Measurements from ENCODE around the gene NT5DC4.

The NT5DC4 gene

DNA sequence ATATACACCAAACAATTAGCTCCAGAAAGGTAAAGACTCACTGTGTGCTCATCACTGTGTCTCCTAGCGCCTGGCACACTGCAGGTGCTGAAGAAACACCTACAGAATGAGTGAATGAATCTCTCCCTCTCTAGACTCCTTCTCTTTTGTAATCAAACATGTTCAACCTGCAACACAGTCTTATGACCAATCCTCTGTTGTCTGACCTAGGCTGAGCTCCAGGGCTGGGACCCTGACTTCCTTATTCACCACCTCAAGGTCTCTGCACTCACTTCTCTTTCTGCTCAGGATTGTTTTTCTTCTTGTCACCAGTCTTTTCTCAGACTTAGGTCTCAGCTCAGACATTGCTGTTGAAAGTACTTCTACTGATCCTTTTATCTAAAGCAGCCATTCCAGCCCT lies 33.7 kb downstream of the NT5DC4 start:
- Mint-ChIP-seq H3K27ac (ENCODE audit: low read depth) (peak overlapping the region; percentile 70), H3K9me3 (no peaks in the 10 kb centered on the region), H3K4me1 (peaks cover 22% of the 10 kb centered on the region), H3K27me3 (no peaks in the 10 kb centered on the region), H3K4me3 (no peak overlapping the region), H3K36me3 (ENCODE audit: insufficient read depth) (no peaks in the 10 kb centered on the region)
- no peak for ATAC-seq (replicated peaks; ENCODE audit: extremely low read depth, poor library complexity, severe bottlenecking)
- no peak for DNase-seq (ENCODE audit: low spot score in 2 of 2)

DNA sequence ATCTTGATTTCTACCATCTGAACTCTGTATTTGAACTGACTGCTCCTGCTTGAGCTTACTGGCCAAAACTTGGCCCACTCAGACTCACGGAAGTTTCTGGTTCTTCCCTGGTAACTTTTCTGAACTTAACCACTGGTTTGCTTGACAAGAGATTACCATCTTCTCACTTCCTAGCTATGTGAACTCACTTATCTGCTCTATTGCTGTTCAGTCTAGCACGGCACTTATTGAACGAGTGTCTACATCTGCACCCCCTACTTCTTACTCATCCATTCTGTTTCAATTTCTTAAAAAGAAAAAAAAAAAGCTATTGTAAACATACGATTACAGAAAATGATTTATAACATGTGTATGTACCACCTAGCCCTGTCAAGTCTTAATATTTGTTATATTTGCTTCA lies 34.6 kb downstream of the NT5DC4 start:
- peak; percentile 64 for ATAC-seq (replicated peaks; ENCODE audit: extremely low read depth, poor library complexity, severe bottlenecking)
- Mint-ChIP-seq H3K4me3 (no peak overlapping the region), H3K4me1 (peaks cover 13% of the 10 kb centered on the region)

DNA sequence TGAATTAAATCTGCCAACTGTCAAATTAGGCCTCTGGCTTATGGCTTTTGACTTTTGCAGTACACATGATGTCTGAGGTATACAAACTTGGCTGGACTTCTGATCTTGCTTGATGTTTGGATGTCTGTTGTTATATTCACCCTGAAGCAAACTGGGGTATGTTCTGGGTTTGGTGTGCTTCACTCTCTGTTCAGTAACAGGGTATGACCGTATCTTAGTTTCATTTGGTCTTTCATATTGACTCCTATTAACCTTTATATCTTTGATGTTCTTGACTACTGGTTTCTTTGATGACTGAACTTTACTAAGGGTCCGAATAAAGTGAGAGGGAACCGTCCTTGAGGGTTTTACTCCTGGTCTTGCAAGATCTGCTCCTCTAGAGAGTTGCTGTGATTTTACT lies 35.4 kb downstream of the NT5DC4 start:
- Mint-ChIP-seq H3K4me1 (peaks cover 10% of the 10 kb centered on the region), H3K4me3 (peak overlapping the region; percentile 4), H3K36me3 (ENCODE audit: insufficient read depth) (no peaks in the 10 kb centered on the region), H3K9me3 (no peaks in the 10 kb centered on the region), H3K27ac (ENCODE audit: low read depth) (no peak overlapping the region), H3K27me3 (no peaks in the 10 kb centered on the region)
- no peak for DNase-seq (ENCODE audit: low spot score in 2 of 2)
- ATAC-seq (replicated peaks; ENCODE audit: extremely low read depth, poor library complexity, severe bottlenecking), result no peak

More for the DNA sequence above, 34.6 kb downstream of the NT5DC4 start:
- H3K27me3 Mint-ChIP-seq, result no peaks in the 10 kb centered on the region
- DNase-seq (ENCODE audit: low spot score in 2 of 2), result no peak
- peak overlapping the region; percentile 70 for H3K27ac Mint-ChIP-seq (ENCODE audit: low read depth)
- no peaks in the 10 kb centered on the region for H3K9me3 Mint-ChIP-seq
- H3K36me3 Mint-ChIP-seq (ENCODE audit: insufficient read depth), result no peaks in the 10 kb centered on the region

- no peak overlapping the region for H3K4me3 Mint-ChIP-seq
- H3K9me3 Mint-ChIP-seq, result no peaks in the 10 kb centered on the region
- H3K27me3 Mint-ChIP-seq, result no peaks in the 10 kb centered on the region
- DNase-seq (ENCODE audit: low spot score in 2 of 2), result no peak
- no peaks in the 10 kb centered on the region for H3K36me3 Mint-ChIP-seq (ENCODE audit: insufficient read depth)
- no peak overlapping the region for H3K27ac Mint-ChIP-seq (ENCODE audit: low read depth)
- peaks cover 10% of the 10 kb centered on the region for H3K4me1 Mint-ChIP-seq
- ATAC-seq (replicated peaks; ENCODE audit: extremely low read depth, poor library complexity, severe bottlenecking), result no peak
Measured at GRCh38 chr2:112757265-112757664, 36.4 kb downstream of the NT5DC4 start.

DNA sequence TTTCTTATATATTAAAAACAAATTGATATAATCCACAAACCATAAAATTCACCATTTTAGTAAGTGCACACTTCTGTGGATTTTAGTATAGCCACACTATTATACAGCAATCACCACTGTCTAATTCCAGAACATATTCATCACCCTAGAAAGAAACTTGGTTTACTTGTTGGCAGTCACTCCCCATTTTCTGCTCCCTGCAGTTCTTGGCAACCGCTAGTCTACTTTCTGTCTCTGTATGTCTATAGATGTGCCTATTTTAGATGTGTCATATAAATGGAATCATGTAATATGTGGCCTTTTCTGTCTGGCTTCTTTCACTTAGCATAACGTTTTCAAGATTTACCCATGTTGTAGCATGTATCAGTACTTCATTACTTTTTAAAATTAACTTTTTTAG lies 37.9 kb downstream of the NT5DC4 start:
- Mint-ChIP-seq H3K4me1 (peaks cover 12% of the 10 kb centered on the region), H3K27me3 (no peaks in the 10 kb centered on the region), H3K4me3 (no peak overlapping the region), H3K9me3 (no peaks in the 10 kb centered on the region), H3K36me3 (ENCODE audit: insufficient read depth) (no peaks in the 10 kb centered on the region), H3K27ac (ENCODE audit: low read depth) (no peak overlapping the region)
- ATAC-seq (replicated peaks; ENCODE audit: extremely low read depth, poor library complexity, severe bottlenecking) (no peak), DNase-seq (ENCODE audit: low spot score in 2 of 2) (no peak)

GRCh38 chr2:112760149-112760548 lies 39.3 kb downstream of the NT5DC4 start:
- Mint-ChIP-seq H3K27me3 (no peaks in the 10 kb centered on the region), H3K27ac (ENCODE audit: low read depth) (no peak overlapping the region), H3K4me3 (no peak overlapping the region), H3K36me3 (ENCODE audit: insufficient read depth) (no peaks in the 10 kb centered on the region), H3K9me3 (no peaks in the 10 kb centered on the region), H3K4me1 (peaks cover 25% of the 10 kb centered on the region)
- ATAC-seq (replicated peaks; ENCODE audit: extremely low read depth, poor library complexity, severe bottlenecking), result no peak
- no peak for DNase-seq (ENCODE audit: low spot score in 2 of 2)

GRCh38 chr2:112762276-112762675 lies 41.5 kb downstream of the NT5DC4 start:
- H3K4me3 Mint-ChIP-seq, result no peak overlapping the region
- H3K27ac Mint-ChIP-seq (ENCODE audit: low read depth), result no peak overlapping the region

DNA sequence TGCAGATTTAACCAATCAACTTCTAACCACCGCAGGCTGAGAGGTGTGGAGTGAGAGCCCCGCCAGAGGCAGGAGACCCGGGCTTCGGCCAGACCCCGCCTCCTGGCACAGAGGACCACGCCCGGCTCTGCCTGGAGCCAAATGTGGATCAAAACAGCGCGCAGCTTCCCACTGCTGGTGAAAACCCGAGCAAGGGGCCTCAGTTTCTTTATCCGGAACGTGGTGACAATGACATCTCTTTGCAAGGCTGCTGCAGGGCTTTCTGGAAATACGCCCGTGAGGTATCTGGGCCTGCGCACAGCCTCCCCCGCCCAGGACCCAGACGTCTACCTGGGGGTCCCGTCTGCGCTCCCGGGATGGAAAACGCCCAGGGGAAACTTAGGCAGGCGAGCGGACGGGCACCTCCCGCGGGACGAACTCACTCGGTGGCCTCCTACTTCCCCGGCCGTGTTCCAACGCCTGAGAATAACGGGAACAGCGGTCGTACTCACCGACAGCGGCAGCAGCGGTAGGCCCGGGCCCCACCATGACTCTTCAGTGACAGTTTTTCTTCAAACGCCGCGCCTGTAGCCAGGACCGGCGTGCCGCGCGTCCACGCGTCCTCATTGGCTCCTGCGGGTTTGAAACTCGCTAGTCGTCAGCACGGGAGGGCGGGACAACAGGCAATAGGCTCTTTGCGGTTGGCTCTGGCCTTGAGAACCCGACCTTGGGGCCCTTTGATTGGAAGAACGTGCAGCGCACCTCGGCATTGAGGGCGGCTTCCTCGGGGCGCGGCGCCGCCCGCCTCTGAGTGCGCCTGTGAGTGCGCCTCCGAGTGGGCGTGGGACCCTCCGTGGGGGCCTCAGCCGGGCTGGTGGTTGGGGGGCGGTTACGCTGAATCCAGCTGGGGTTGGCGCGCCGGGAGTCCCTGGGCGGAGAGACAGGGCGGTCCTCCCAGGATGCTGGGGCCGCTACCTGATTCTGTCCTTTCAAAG lies 43.5 kb downstream of the NT5DC4 start, which contains the start of gene CKAP2L:
TSS of gene CKAP2L (minus strand) at position 539 of the 974 bp plus-strand sequence. CDS start at position 528, 11 bp downstream.
- Mint-ChIP-seq H3K9me3 (no peaks in the 10 kb centered on the region), H3K4me1 (peaks cover 43% of the 10 kb centered on the region), H3K27me3 (no peaks in the 10 kb centered on the region), H3K27ac (ENCODE audit: low read depth) (peak within 1 kb of the TSS; percentile 56), H3K4me3 (peak within 1 kb of the TSS; percentile 90), H3K36me3 (ENCODE audit: insufficient read depth) (no peaks in the 10 kb centered on the region)
- DNase-seq (ENCODE audit: low spot score in 2 of 2) (peak; percentile 89 to 93), ATAC-seq (replicated peaks; ENCODE audit: extremely low read depth, poor library complexity, severe bottlenecking) (peak; percentile 98)

More at GRCh38 chr2:112762276-112762675, 41.5 kb downstream of the NT5DC4 start:
- no peaks in the 10 kb centered on the region for H3K27me3 Mint-ChIP-seq
- H3K9me3 Mint-ChIP-seq, result no peaks in the 10 kb centered on the region
- H3K4me1 Mint-ChIP-seq, result peaks cover 24% of the 10 kb centered on the region
- ATAC-seq (replicated peaks; ENCODE audit: extremely low read depth, poor library complexity, severe bottlenecking), result no peak
- no peak for DNase-seq (ENCODE audit: low spot score in 2 of 2)
- no peaks in the 10 kb centered on the region for H3K36me3 Mint-ChIP-seq (ENCODE audit: insufficient read depth)

GRCh38 chr2:112765251-112765650 lies 44.4 kb downstream of the NT5DC4 start:
- DNase-seq (ENCODE audit: low spot score in 2 of 2), result no peak
- H3K4me1 Mint-ChIP-seq, result peaks cover 43% of the 10 kb centered on the region
- H3K36me3 Mint-ChIP-seq (ENCODE audit: insufficient read depth), result no peaks in the 10 kb centered on the region
- no peaks in the 10 kb centered on the region for H3K27me3 Mint-ChIP-seq
- H3K27ac Mint-ChIP-seq (ENCODE audit: low read depth), result peak overlapping the region; percentile 56
- ATAC-seq (replicated peaks; ENCODE audit: extremely low read depth, poor library complexity, severe bottlenecking), result no peak
- peak overlapping the region; percentile 90 for H3K4me3 Mint-ChIP-seq
- no peaks in the 10 kb centered on the region for H3K9me3 Mint-ChIP-seq

- H3K36me3 Mint-ChIP-seq (ENCODE audit: insufficient read depth), result no peaks in the 10 kb centered on the region
- H3K9me3 Mint-ChIP-seq, result no peaks in the 10 kb centered on the region
- ATAC-seq (replicated peaks; ENCODE audit: extremely low read depth, poor library complexity, severe bottlenecking) (no peak), DNase-seq (ENCODE audit: low spot score in 2 of 2) (no peak)
- H3K27me3 Mint-ChIP-seq, result no peaks in the 10 kb centered on the region
- H3K27ac Mint-ChIP-seq (ENCODE audit: low read depth), result peak overlapping the region; percentile 80
- peak overlapping the region; percentile 67 for H3K4me3 Mint-ChIP-seq
- peaks cover 43% of the 10 kb centered on the region for H3K4me1 Mint-ChIP-seq
Measured at GRCh38 chr2:112767693-112768330, 47.0 kb downstream of the NT5DC4 start.

- ATAC-seq (replicated peaks; ENCODE audit: extremely low read depth, poor library complexity, severe bottlenecking), result no peak
- Mint-ChIP-seq H3K36me3 (ENCODE audit: insufficient read depth) (no peaks in the 10 kb centered on the region), H3K9me3 (no peaks in the 10 kb centered on the region), H3K4me3 (peak overlapping the region; percentile 67), H3K27ac (ENCODE audit: low read depth) (peak overlapping the region; percentile 80), H3K27me3 (no peaks in the 10 kb centered on the region), H3K4me1 (peaks cover 43% of the 10 kb centered on the region)
- DNase-seq (ENCODE audit: low spot score in 2 of 2), result no peak
Measured at GRCh38 chr2:112768432-112768831, 47.6 kb downstream of the NT5DC4 start.

GRCh38 chr2:112772322-112772721 lies 51.5 kb downstream of the NT5DC4 start:
- peaks cover 1% of the 10 kb centered on the region for H3K36me3 Mint-ChIP-seq (ENCODE audit: insufficient read depth)
- no peak for DNase-seq (ENCODE audit: low spot score in 2 of 2)

More at GRCh38 chr2:112772322-112772721, 51.5 kb downstream of the NT5DC4 start:
- ATAC-seq (replicated peaks; ENCODE audit: extremely low read depth, poor library complexity, severe bottlenecking), result no peak
- Mint-ChIP-seq H3K4me1 (peaks cover 31% of the 10 kb centered on the region), H3K9me3 (no peaks in the 10 kb centered on the region), H3K4me3 (no peak overlapping the region), H3K27me3 (no peaks in the 10 kb centered on the region), H3K27ac (ENCODE audit: low read depth) (no peak overlapping the region)
